HepG2 (cell line): ENCODE measurements around the gene UST. TPM values are rescaled to one million over a fixed set of nuclear protein-coding genes. Genes with fewer than 3 reads are reported as not detected.

Source experiments
- ATAC-seq: fragments of 200-7000 bp; cut with Tn5 transposase; 3 replicates; pipeline ENCODE4 v1.9.1; 2020; ENCODE audit warnings: mild to moderate bottlenecking, moderate library complexity
- BruUV-seq: library from RNA; stranded (reverse); fragments of 400-500 nt; replicated peaks from 2 replicates; lab custom pipeline; 2021; lab: Mats Ljungman, UMichigan
- CTCF ChIA-PET: fragments of 300-600 bp; formaldehyde crosslinking; extraction: SDS; loops from one replicate; lab custom pipeline; 2021; ENCODE audit warnings: low total read pairs, inconsistent platforms, low intra/inter-chr PET ratio; lab: Yijun Ruan, JAX
- POLR2A ChIA-PET: fragments of 350-600 bp; sonication (Branson Sonifier 250); formaldehyde crosslinking; loops from one replicate; lab custom pipeline; 2020; ENCODE audit warnings: antibody characterized with exemption, inconsistent platforms; lab: Yijun Ruan, JAX
- DNase-seq: peaks from one replicate; pipeline ENCODE4 v3.0.0-alpha.2; 2015; ENCODE audit warnings: low spot score
- FAIRE-seq: peaks from 3 replicates; lab custom pipeline; 2011; peaks lifted over from hg19 to GRCh38; lab: Jason Lieb, UNC
- H2AFZ ChIP-seq: one replicate; pipeline ENCODE4 v1.6.1; 2011; ENCODE audit warnings: low read length, inconsistent platforms
- H3K27ac ChIP-seq: fragments of 300-600 bp; 3 replicates; pipeline ENCODE4 v1.8.0; 2011; ENCODE audit warnings: mixed run types, mild to moderate bottlenecking, mixed read lengths, low read length, inconsistent platforms; ENCODE audit not compliant: insufficient read depth; ENCODE audit errors: extremely low read length
- H3K27me3 ChIP-seq, 2 experiments: fragments of 200-600 bp in 1 of 2; 2 replicates in 1 of 2; 3 replicates in 1 of 2; pipeline versions ENCODE4 v1.6.0 to v1.8.0; 2011; ENCODE audit warnings: low read length in 2 of 2, mild to moderate bottlenecking in 2 of 2, moderate library complexity in 2 of 2, inconsistent platforms in 1 of 2; ENCODE audit not compliant: insufficient read depth in 2 of 2, control insufficient read depth in 1 of 2
- H3K36me3 ChIP-seq, 2 experiments: fragments of 200-600 bp in 1 of 2; replicated peaks in 1 of 2; 2 replicates in 1 of 2; 3 replicates in 1 of 2; pipeline versions ENCODE4 v1.5.1 to v1.8.0; 2011; ENCODE audit warnings: low read length in 2 of 2, inconsistent platforms in 1 of 2; ENCODE audit not compliant: insufficient read depth in 2 of 2, control insufficient read depth in 1 of 2
- H3K4me1 ChIP-seq: 2 replicates; pipeline ENCODE4 v1.5.1; 2012; ENCODE audit warnings: low read length, inconsistent platforms; ENCODE audit not compliant: insufficient read depth
- H3K4me2 ChIP-seq: 2 replicates; pipeline ENCODE4 v1.6.0; 2011; ENCODE audit warnings: low read depth, low read length, inconsistent platforms
- H3K4me3 ChIP-seq, 3 experiments: fragments of 200-600 bp in 1 of 3; sonication (generic), shearing (Covaris generic) in 1 of 3; replicated peaks in 1 of 3; 2 replicates each; pipeline ENCODE4 v1.5.1; 2011 to 2016; ENCODE audit warnings: low read length in 3 of 3, inconsistent platforms in 2 of 3, low read depth in 2 of 3, mild to moderate bottlenecking in 2 of 3, control low read depth in 1 of 3, mixed read lengths in 1 of 3; ENCODE audit not compliant: insufficient read depth in 1 of 3
- H3K79me2 ChIP-seq: one replicate; pipeline ENCODE4 v1.6.1; 2011; ENCODE audit warnings: low read length, inconsistent platforms; ENCODE audit not compliant: insufficient read depth
- H3K9ac ChIP-seq: 2 replicates; pipeline ENCODE4 v1.6.0; 2011; ENCODE audit warnings: mild to moderate bottlenecking, low read depth, low read length, inconsistent platforms; ENCODE audit not compliant: insufficient read depth
- H3K9me3 ChIP-seq: 2 replicates; pipeline ENCODE4 v1.5.1; 2012; ENCODE audit warnings: mild to moderate bottlenecking, low read length
- H4K20me1 ChIP-seq: 2 replicates; pipeline ENCODE4 v1.6.0; 2011; ENCODE audit warnings: inconsistent platforms, mild to moderate bottlenecking, low read length, moderate library complexity; ENCODE audit not compliant: insufficient read depth
- KLF11 ChIP-seq: IDR thresholded peaks from 2 replicates; pipeline ENCODE4 v1.6.1; 2016; ENCODE audit warnings: missing compliant biosample characterization
- NFATC3 ChIP-seq: sonication (generic); formaldehyde crosslinking; IDR thresholded peaks from 2 replicates; pipeline ENCODE4 v1.5.1; 2020; ENCODE audit warnings: mild to moderate bottlenecking, missing genetic modification reagents
- ZFP36L2 ChIP-seq: sonication (generic); formaldehyde crosslinking; IDR thresholded peaks from 2 replicates; pipeline ENCODE4 v1.4.0; 2020; ENCODE audit warnings: missing genetic modification reagents
- ZNF296 ChIP-seq: sonication (generic); formaldehyde crosslinking; conservative IDR thresholded peaks from 2 replicates; pipeline ENCODE4 v1.5.0; 2020; ENCODE audit warnings: mild to moderate bottlenecking, missing genetic modification reagents
- ZNF431 ChIP-seq: sonication (generic); formaldehyde crosslinking; IDR thresholded peaks from 2 replicates; pipeline ENCODE4 v1.9.0; 2022; ENCODE audit warnings: missing genetic modification reagents, low read depth, mild to moderate bottlenecking, borderline replicate concordance
- ZNF780A ChIP-seq: sonication (generic); formaldehyde crosslinking; IDR thresholded peaks from 2 replicates; pipeline ENCODE4 v1.8.0; 2022; ENCODE audit warnings: mild to moderate bottlenecking, missing genetic modification reagents, moderate library complexity
- WGBS: methylation state at CpG from one replicate; pipeline ENCODE4 v1.1.6; 2017; ENCODE audit warnings: low lambda C conversion rate; 5-methylcytosine and 5-hydroxymethylcytosine counted together
- in situ Hi-C: cut with HindIII; loops from 2 replicates; pipeline ENCODE4 v1.10.0; 2017; ENCODE audit warnings: low pct_unique_long_range_greater_than_20kb; ENCODE audit not compliant: extremely low pct_ligation_motif_present
- intact Hi-C: fragments of 100-400 bp; cut with micrococcal nuclease; formaldehyde crosslinking; loops from one replicate; pipeline ENCODE4 v1.10.0; 2022; ENCODE audit not compliant: unreplicated experiment
- polyA plus RNA-seq, 8 experiments: library from polyadenylated mRNA; depleted of rRNA in 3 of 8; stranded (reverse) in 7 of 8; unstranded in 1 of 8; fragments of >200 nt; fragmentation: Illumina TruSeq in 4 of 8; extraction: Trizol in 4 of 8; gene quantifications; 2 replicates each; pipeline versions ENCODE4 v1.2.1 to v1.2.3, GENCODE V29; 2011 to 2016; ENCODE audit warnings: low read depth in 4 of 8, missing spikeins in 1 of 8, mixed read lengths in 1 of 8; ENCODE audit not compliant: insufficient read depth in 1 of 8
- total RNA-seq, 5 experiments: library from RNA; depleted of rRNA; stranded (reverse); fragments of >200 nt; fragmentation: Illumina TruSeq; extraction: Trizol; gene quantifications; 2 replicates each; pipeline ENCODE4 v1.2.3, GENCODE V29; 2016; ENCODE audit warnings: low read depth in 1 of 5
- TF ChIP-seq, protein P1 (sequence below): sonication (generic); formaldehyde crosslinking; IDR thresholded peaks from 2 replicates; pipeline ENCODE4 v1.8.1; 2023; ENCODE audit warnings: missing genetic modification reagents, inconsistent platforms, borderline replicate concordance
- TF ChIP-seq, protein P2 (sequence below): sonication (generic); formaldehyde crosslinking; IDR thresholded peaks from 2 replicates; pipeline ENCODE4 v1.5.0; 2020; ENCODE audit warnings: missing genetic modification reagents
- TF ChIP-seq, protein P3 (sequence below): sonication (generic); formaldehyde crosslinking; IDR thresholded peaks from 2 replicates; pipeline ENCODE4 v1.5.1; 2020; ENCODE audit warnings: missing genetic modification reagents, mild to moderate bottlenecking, borderline replicate concordance
- TF ChIP-seq, protein P4 (sequence below): sonication (generic); formaldehyde crosslinking; conservative IDR thresholded peaks from 2 replicates; pipeline ENCODE4 v1.4.0; 2020; ENCODE audit warnings: missing genetic modification reagents
- TF ChIP-seq, protein P5 (sequence below): sonication (generic); formaldehyde crosslinking; IDR thresholded peaks from 2 replicates; pipeline ENCODE4 v1.4.0; 2020; ENCODE audit warnings: missing genetic modification reagents
- TF ChIP-seq, protein P6 (sequence below): sonication (generic); formaldehyde crosslinking; IDR thresholded peaks from 2 replicates; pipeline ENCODE4 v1.8.0; 2023; ENCODE audit warnings: mild to moderate bottlenecking, missing genetic modification reagents
- TF ChIP-seq, protein P7 (sequence below): sonication (generic); formaldehyde crosslinking; IDR thresholded peaks from 2 replicates; pipeline ENCODE4 v1.4.0; 2020; ENCODE audit warnings: low read depth, missing genetic modification reagents

The UST gene
- total and polyA plus RNA-seq, 2 of the 13 experiments (the other 11 are each of a cell fraction or from before 2014, with no cell fraction given): 0.27 TPM; not detected in 1

DNA sequence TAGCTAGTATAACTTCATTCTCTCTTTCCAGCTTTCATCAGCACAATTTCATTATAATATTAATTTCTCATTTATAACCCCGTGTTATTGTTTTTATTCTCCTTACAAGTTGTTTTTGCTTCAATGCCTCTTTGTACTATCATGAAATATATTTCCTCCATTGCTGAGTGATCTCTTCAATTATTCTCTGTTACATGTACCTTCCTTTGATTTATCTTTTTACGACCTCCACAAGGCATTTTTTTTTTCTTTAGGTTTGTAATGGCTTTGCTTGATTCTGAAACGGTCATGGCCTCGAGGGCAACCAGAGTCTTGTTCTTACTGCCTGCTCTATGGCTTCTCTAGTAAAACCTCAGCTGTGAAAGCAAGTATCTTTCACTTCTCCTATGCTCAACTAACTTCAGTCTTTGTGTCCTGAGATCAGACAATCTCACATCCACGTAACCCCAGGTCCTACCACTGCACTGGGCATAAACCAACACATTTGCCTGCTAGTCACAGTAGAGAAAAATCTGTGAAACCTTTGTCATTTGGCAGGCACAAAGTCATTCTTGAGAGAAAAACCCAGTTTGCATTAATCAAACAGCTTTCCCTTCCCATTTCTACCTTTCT is 119.9 kb downstream of the UST start:
- Histone ChIP-seq H3K9me3 (no peaks in the 10 kb centered on the region), H3K36me3 (no peaks in the 10 kb centered on the region), H3K4me1 (no peaks in the 10 kb centered on the region), H3K4me3 (no peak overlapping the region), H3K27ac (no peak overlapping the region), H3K4me2 (no peak overlapping the region), H4K20me1 (no peaks in the 10 kb centered on the region), H3K9ac (no peak overlapping the region), H3K79me2 (no peaks in the 10 kb centered on the region), H2AFZ (no peak overlapping the region), H3K27me3 (peaks cover 0 to 14% of the 10 kb centered on the region in 2 experiments; a peak in 2 of 5 replicates)
- POLR2A ChIA-PET: no interaction called here
- BruUV-seq: no TSS peak
- intact Hi-C loops (no loop called here), in situ Hi-C loops (no loop called here)
- FAIRE-seq (no peak), ATAC-seq (no peak), DNase-seq (no peak)
- CTCF ChIA-PET: no interaction called here
- TF ChIP-seq ZFP36L2 (CRISPR knock-in tag) (no peak), ZNF431 (CRISPR knock-in tag) (no peak), ZNF296 (CRISPR knock-in tag) (no peak), ZNF780A (CRISPR knock-in tag) (no peak), KLF11 (no peak), NFATC3 (no peak)
- TF ChIP-seq, protein P1, sequence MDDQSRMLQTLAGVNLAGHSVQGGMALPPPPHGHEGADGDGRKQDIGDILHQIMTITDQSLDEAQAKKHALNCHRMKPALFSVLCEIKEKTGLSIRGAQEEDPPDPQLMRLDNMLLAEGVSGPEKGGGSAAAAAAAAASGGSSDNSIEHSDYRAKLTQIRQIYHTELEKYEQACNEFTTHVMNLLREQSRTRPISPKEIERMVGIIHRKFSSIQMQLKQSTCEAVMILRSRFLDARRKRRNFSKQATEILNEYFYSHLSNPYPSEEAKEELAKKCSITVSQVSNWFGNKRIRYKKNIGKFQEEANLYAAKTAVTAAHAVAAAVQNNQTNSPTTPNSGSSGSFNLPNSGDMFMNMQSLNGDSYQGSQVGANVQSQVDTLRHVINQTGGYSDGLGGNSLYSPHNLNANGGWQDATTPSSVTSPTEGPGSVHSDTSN (CRISPR knock-in tag): no peak
- TF ChIP-seq, protein P2, sequence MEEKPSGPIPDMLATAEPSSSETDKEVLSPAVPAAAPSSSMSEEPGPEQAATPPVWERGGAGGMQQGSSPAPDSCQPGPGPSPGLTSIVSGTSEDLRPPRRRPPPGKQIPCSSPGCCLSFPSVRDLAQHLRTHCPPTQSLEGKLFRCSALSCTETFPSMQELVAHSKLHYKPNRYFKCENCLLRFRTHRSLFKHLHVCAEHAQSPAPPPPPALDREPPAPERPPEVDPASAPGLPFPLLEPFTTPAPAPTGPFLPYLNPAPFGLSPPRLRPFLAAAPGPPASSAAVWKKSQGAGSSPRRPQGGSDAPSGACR (CRISPR knock-in tag): no peak
- TF ChIP-seq, protein P3, sequence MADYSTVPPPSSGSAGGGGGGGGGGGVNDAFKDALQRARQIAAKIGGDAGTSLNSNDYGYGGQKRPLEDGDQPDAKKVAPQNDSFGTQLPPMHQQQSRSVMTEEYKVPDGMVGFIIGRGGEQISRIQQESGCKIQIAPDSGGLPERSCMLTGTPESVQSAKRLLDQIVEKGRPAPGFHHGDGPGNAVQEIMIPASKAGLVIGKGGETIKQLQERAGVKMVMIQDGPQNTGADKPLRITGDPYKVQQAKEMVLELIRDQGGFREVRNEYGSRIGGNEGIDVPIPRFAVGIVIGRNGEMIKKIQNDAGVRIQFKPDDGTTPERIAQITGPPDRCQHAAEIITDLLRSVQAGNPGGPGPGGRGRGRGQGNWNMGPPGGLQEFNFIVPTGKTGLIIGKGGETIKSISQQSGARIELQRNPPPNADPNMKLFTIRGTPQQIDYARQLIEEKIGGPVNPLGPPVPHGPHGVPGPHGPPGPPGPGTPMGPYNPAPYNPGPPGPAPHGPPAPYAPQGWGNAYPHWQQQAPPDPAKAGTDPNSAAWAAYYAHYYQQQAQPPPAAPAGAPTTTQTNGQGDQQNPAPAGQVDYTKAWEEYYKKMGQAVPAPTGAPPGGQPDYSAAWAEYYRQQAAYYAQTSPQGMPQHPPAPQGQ (CRISPR knock-in tag): no peak
- TF ChIP-seq, protein P4, sequence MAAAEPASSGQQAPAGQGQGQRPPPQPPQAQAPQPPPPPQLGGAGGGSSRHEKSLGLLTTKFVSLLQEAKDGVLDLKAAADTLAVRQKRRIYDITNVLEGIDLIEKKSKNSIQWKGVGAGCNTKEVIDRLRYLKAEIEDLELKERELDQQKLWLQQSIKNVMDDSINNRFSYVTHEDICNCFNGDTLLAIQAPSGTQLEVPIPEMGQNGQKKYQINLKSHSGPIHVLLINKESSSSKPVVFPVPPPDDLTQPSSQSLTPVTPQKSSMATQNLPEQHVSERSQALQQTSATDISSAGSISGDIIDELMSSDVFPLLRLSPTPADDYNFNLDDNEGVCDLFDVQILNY: no peak
- TF ChIP-seq, protein P5, sequence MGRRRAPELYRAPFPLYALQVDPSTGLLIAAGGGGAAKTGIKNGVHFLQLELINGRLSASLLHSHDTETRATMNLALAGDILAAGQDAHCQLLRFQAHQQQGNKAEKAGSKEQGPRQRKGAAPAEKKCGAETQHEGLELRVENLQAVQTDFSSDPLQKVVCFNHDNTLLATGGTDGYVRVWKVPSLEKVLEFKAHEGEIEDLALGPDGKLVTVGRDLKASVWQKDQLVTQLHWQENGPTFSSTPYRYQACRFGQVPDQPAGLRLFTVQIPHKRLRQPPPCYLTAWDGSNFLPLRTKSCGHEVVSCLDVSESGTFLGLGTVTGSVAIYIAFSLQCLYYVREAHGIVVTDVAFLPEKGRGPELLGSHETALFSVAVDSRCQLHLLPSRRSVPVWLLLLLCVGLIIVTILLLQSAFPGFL (CRISPR knock-in tag): no peak
- TF ChIP-seq, protein P6, sequence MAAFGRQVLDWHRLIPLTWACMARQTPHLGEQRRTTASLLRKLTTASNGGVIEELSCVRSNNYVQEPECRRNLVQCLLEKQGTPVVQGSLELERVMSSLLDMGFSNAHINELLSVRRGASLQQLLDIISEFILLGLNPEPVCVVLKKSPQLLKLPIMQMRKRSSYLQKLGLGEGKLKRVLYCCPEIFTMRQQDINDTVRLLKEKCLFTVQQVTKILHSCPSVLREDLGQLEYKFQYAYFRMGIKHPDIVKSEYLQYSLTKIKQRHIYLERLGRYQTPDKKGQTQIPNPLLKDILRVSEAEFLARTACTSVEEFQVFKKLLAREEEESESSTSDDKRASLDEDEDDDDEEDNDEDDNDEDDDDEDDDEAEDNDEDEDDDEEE: no peak
- TF ChIP-seq, protein P7, sequence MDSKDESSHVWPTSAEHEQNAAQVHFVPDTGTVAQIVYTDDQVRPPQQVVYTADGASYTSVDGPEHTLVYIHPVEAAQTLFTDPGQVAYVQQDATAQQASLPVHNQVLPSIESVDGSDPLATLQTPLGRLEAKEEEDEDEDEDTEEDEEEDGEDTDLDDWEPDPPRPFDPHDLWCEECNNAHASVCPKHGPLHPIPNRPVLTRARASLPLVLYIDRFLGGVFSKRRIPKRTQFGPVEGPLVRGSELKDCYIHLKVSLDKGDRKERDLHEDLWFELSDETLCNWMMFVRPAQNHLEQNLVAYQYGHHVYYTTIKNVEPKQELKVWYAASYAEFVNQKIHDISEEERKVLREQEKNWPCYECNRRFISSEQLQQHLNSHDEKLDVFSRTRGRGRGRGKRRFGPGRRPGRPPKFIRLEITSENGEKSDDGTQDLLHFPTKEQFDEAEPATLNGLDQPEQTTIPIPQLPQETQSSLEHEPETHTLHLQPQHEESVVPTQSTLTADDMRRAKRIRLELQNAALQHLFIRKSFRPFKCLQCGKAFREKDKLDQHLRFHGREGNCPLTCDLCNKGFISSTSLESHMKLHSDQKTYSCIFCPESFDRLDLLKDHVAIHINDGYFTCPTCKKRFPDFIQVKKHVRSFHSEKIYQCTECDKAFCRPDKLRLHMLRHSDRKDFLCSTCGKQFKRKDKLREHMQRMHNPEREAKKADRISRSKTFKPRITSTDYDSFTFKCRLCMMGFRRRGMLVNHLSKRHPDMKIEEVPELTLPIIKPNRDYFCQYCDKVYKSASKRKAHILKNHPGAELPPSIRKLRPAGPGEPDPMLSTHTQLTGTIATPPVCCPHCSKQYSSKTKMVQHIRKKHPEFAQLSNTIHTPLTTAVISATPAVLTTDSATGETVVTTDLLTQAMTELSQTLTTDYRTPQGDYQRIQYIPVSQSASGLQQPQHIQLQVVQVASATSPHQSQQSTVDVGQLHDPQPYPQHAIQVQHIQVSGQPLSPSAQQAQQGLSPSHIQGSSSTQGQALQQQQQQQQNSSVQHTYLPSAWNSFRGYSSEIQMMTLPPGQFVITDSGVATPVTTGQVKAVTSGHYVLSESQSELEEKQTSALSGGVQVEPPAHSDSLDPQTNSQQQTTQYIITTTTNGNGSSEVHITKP: no peak
- WGBS: 3% methylated on average over 5 of the region's 5 CpGs
